ENCODE results near the gene BOD1L2.

BOD1L2 gene

DNA sequence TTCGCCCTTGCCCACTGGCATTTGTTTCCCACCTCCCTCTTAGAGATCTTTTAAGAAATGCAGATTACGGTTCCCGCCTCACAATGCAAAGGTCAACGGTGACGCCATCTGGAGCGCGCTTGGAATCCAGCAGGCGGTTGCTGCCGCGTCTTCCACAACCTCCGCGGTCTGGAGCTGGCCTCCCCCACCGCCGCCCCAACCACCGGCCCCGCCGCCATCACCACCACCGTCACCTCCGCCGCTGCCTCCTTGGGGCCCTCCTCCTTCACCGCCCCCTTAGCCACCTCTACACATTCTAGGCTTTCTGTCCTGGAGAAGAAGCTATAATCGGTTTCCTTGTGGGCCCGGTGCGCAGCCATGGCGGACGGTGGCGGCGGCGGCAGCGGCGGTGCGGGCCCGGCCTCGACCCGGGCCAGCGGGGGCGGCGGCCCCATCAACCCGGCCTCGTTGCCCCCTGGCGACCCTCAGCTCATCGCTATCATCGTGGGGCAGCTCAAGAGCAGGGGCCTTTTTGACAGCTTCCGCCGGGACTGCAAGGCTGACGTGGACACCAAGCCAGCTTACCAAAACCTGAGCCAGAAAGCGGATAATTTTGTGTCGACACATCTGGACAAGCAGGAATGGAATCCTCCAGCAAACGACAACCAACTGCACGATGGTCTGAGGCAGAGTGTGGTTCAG lies at the start of gene BOD1L2:
Gene BOD1L2 (plus strand): TSS at position 132 of the 681 bp plus-strand sequence. CDS start 226 bp downstream, at position 358.
- no peak for DNase-seq (ENCODE audit: low read depth in 2 of 2)

DNA sequence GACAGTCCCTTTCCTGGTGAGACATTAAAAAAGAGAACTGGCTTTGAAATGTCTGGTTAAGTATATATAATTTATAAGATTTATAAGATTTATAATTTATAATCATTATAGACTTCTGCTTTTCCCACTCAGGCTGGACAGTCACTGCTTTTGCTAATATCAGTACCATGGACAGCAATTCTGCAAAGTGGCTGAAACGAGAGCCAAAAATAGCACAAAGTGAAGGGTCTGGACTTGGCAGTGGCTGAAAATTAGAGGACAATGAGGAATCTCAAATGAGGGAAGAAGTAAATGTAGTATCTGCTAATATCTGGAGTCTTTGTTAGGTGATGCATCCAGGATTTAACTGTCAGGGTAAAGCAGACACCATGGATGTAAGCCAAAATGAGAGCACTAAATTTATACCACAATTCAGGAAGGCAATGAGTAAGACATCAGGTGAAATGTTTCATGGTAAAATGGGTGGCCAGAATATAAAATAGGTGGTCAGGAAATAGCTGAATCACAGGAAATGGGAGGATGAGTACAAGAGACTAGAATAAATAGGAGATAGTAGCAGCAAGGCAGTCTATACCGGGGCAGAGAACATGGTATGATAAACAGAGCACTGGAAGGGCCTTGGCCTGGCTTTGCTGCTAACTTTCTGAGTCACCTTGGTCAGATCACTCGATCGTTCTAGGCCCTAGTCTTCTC lies 39.6 kb upstream of the BOD1L2 start:
- peak in 1 of 2 experiments; percentile 2 for DNase-seq (ENCODE audit: low read depth in 2 of 2)

DNA sequence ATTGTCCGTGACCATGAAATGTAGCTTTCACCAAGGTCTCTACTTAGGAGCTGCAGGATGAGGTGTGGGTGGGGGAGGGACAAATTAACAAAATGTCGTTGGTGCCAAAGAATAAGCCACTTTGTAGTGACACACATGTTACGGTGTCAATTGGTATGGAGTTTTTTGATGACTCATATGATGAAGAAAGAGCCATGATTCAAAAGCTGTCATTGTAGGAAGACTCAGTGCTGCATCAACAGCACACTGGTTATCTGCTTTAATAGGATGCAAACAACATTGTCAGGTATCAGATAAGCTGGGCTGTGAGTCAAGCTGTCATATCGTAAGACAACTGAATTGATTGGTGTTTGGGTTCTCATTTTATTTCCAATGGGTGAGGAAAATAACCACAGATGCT lies 36.6 kb upstream of the BOD1L2 start:
- DNase-seq (ENCODE audit: low read depth in 2 of 2) = no peak

DNA sequence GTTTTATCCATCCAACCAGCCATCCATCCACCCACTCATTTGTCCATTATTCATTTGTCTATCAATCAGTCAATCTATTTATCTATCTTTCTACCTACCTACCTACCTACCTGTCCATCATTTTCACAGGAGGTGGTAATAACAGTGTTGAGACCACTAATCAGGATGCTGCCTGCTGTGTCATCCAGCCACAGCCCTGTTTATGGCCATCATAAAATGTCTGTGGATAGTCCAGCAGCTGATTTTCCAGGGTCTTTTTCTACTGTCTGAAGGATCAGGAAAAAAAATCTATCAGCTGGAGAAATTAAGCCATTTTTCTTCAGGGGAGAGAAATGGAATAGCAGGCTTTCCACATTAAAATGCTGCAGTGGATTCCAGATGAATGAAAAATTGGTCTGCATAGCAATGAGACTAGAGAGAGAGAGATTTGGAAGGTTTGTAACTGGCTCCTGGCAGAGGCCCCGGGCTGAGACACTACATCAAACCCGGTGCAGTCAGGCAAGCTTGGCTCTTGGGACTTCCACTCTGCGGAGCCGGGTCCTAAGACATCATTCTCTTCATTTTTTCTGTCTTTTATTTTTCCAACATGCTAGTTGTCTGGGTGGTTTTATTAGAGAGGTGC lies 33.0 kb upstream of the BOD1L2 start:
- DNase-seq (ENCODE audit: low read depth in 2 of 2) = no peak

DNA sequence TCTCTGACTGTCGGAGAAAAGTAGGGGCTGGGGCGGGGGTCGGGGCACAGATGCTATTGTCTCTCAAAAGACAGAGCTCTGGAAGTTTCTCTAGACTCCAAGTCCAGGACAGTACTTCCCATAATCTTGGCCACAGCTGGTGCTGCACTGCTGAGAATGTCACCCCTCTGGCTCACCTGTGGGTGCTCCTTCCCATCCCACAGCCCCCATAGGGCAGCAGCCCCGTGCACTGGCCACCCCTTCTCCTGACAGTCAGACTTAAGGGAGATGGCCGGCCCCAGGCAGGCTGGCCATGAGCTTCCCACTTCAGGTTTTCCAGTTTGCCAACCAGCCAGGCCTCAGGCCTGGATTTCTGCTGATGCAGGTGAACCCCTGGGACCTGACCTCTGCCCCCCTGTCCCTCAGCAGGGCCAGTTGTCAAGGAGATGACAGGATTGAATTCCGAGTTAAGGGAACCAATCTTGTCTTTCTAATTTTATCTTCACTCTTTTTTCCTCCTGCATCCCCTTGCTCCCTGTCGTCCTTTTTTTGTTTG lies 30.2 kb upstream of the BOD1L2 start:
- DNase-seq (ENCODE audit: low read depth in 2 of 2) = no peak

DNA sequence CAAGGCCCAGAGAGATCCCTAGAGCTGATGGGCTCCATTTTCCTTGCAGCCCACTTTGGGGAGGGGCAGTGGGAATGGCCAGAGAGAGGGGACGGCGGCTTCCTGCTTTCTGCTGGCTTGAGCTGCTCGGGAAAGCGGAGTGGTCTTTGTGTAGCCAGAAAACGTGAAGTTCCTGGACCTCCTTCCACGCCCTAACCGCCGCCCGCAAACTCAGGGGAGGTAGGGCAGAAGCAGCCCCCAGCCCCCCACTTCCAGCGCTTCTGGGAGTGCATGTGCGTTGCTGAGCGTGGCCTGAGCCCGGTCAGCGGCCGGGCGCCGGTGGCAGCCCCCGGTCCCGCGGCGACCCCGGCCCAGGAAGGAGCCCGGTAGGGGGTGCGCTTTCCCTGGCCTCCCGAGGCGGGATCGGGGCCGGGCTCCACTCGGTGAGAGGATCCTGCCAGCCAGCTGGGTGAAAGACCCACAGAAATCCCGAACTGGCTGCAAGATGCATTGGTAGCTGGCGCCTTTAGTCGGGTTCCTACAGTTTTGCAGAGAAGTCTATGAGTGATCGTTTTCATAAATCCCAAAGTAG lies 25.3 kb upstream of the BOD1L2 start:
- DNase-seq (ENCODE audit: low read depth in 2 of 2) = no peak

DNA sequence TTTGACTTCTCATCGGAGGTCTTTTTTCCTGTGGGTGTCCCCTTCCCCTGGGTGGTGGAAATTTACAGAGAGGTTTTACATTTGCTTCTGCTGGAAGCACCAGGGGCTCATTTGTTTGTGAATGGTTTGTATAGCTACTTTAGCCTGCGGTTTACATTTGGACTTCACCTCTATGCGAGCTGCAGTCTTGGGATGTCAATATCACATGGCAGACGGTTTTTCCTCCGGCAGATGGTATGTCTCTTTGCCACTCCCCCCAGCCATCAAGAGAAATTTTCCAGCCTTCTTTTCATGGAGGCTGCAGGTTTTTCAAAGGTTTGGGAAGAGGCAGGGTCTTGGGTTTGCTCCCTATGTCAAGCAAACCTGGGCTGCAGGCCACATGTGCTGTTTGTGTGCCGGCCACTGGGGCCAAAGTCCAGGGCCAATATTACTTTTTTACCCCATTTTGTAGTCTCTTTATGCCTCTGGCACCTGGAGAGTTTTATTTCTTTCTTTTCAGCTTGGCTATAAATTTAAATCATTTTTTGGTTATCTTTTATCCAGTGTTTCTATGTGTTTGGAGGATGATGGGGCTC lies 23.9 kb upstream of the BOD1L2 start:
- no peak for DNase-seq (ENCODE audit: low read depth in 2 of 2)

DNA sequence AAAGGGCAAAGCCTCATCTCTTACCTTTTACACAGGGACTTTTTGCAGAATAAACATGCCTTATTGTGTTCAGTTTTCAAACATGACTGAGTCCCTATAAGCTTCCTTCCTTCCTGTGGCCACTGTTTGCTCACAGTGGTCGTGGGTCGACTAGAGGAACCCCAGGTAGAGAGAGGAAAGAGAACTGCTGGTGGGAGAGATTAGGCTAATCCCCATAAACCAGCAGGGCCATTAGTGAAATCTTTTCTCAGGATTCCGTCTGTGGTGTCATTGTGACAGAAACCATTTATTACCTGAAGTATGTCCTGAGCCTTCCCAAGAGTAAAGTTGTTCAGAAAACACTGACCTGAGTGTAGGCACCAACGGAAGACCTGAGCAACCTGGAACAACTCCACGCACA lies 21.3 kb upstream of the BOD1L2 start:
- no peak for DNase-seq (ENCODE audit: low read depth in 2 of 2)

DNA sequence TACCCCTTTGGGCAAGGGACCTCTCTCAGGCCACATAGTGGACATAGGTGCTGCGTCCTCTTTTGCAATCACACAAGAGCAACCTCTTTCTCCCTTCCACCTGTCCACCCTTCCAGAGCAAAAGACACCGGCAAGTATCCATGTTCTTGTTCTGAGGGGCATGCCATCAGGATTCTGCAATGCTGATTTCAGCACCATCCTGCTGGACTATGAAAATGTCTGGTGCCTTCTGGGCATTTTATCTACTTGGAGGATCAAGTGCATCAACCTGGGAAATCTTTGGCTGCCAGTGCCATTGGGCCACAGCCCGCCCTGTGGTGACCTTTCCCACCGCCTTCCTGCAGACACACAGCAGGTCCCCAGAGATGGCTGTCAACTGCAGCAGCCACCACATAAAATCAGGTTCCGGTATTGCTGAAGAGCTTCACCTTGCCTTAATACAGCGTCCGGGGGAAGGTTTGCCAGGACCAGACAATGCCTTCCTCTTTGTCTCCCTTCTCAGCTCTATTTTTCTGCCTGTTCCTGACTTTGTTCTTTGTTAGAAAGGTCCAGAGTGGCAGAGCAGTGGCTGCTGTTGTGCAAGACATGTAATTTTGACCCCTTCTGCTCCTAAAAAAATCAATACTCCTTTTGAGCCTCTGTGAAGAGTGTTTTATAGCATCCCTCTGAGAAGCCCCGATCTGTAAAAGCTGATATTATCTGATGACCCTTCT lies 18.5 kb upstream of the BOD1L2 start:
- DNase-seq (ENCODE audit: low read depth in 2 of 2) = no peak

DNA sequence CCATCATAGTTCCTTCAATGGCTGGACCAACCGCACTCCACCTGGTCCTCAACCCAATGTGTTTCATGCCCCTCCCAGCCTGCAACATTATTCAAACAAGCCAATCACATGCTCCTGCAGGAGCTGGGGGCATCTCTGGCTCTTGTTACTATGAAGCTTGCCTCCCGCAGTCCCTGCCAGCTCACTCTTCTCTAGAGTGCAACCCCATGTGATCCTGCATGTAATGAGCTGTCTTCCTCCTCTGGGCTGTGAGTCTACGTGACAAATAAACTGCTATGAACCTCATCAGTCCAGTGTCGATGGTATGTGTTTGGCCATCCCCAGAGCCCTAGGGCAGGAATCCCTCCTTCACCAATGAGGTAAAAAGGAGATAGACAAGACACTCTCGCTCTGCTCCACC lies 15.8 kb upstream of the BOD1L2 start:
- no peak for DNase-seq (ENCODE audit: low read depth in 2 of 2)

DNA sequence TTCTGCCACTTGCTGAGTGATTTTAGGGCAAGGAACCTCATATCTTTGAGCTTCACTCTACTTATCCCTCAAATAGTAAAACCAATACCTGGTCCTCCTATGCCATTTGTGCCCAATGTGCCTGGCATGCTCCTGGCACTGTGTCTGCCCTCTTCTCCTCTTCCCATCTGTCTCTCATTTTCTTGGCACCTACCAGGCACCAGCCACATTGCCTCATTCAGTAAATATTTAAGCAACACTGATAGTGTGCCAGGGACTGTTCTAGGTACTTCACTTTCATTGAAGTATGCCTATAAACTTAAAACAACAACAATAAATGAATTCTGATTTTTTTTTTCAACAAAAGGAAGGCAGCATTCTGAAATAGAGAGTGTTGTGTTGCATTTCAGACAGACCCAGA lies 15.1 kb upstream of the BOD1L2 start:
- no peak for DNase-seq (ENCODE audit: low read depth in 2 of 2)

DNA sequence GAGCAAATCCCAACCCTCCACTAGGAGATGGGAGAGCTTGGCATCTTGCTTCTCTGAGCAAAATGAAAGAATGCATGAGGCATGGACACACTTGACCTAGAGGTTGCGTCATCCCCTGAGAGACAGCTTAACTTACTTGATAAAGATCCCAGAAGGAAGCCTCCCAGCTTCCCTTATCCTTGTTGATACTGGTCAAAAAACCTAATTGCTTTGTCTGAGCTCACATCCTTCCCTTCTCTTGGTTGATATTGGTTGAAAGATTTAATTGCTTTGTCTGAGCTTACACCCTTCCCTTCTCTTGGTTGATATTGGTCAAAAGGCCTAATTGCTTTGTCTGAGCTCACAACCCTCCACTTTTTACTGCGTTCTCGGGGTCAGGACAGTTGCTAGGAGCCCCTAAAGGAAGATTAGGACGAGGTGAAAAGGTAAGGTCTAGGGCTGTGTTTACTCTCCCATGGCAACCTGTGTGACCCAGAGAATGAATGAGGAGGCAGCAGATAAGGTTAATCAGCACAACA lies 12.2 kb upstream of the BOD1L2 start:
- DNase-seq (ENCODE audit: low read depth in 2 of 2) = no peak

DNA sequence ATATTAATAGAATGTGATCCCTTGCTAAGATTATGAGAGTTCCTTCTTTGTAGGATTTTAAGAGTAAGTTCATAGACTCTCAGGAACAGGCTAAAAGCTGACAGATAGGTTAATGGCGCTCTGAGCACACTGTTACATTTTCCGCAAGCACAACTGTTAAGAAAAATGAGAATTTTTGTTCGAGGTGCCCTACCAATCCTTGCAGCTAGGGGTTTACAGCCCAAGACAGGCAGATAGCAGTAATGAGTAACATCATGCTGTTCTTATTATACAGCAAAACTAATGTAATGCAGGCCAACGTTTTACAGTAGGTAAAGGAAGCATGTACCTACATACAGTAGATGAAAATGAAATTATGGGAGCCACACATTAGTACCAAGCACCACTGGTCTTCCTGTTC lies 11.2 kb upstream of the BOD1L2 start:
- DNase-seq (ENCODE audit: low read depth in 2 of 2) = no peak

DNA sequence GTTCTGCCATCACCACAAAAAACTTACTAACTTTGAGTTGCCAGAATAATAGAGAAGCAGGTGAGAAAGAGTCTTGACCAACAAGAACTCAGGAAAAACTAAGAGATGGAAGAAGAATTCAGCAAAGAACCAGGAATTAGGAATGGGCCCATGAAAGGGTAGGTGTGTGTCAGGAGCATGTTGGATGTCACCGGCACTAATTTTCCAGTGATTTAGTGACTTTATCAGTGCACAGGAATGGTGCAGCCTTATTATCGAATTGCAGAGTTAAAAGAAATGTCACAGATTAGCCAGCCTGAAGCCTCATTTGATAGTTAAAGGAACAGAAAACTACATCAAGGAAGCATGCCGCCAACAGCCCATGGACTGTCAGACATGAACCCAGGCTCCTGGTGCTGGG lies 9.0 kb upstream of the BOD1L2 start:
- DNase-seq (ENCODE audit: low read depth in 2 of 2) = no peak

DNA sequence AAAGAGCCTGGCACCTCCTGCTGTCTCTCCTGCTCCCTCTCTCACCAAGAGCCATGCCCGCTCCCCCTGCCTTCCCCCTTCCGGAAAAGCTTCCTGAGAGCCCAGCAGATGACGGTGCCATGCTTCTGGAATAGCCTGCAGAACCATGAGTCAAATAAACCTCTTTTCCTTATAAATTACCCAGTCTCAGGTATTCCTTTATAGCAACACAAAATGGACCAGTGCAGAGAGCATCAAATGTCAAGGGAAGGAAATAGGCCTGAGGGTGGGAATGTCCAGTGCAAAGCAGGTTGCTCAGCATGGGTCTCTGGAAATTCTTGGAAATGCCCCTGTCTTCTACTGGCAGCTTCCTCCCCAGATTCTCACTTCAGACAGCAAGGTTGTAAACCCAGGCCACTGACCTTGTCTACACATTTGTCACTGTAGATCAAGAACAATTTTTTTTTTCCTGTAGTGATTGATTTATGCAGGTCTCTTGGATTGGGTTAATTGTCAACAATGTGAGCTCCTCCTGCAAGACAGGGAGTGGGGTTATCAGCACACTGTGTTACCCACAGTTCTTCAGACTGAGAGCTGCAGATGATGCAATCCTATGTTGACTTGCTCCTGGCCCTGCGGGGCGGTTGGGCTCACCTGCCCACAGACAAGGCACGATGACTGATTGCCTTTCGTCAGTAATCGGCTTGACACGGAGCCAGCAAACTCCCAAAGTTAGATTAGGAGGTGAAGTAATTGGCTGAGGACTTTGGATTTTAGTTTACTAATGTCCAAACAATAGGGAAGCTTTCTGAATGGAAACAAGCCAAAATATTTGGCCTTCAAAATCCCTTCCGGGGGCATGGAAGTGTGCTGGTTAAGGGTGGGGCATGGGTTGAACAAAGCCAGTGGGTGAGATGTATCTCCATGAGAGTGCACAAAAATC lies 5.4 kb upstream of the BOD1L2 start:
- DNase-seq (ENCODE audit: low read depth in 2 of 2) = no peak

DNA sequence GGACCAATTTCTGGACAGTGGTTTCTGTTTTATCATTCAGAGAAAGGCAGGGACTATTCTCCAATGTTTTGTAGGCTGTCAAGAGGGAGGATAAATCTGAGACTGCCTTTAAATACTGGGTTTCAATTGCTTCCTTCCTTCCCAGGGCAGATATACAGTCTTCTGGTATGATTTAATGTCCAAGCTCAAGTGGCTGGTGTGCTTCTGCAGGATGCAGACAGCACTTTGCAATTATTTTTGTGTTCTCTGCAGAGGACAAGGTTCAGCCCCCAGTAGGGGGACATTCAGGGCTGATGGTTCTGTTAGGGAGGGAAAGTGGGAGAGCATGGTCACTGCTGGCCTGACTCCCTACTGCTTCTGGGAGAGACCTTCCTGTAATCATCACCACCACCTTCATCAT lies 4.6 kb upstream of the BOD1L2 start:
- DNase-seq (ENCODE audit: low read depth in 2 of 2) = no peak

DNA sequence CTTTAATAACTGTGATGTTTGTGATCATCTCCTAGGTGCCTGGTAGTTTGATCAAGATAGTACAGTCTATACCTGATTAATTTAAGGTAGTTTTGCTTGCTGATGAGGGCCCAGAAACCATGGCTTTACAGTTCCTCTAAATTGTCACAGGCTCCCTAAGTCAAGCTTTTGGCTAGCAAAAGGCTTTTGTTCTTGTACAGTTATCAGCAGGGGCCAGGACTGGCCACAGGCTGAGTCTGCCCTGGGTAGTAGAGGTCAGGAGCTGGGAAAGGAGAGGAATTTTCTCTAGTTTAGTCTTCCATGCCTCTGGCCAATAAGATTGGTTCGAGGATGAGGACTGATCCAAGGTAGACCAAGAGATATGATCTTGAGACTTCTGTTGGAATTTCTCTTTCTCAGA lies 3.6 kb upstream of the BOD1L2 start:
- DNase-seq (ENCODE audit: low read depth in 2 of 2) = no peak

DNA sequence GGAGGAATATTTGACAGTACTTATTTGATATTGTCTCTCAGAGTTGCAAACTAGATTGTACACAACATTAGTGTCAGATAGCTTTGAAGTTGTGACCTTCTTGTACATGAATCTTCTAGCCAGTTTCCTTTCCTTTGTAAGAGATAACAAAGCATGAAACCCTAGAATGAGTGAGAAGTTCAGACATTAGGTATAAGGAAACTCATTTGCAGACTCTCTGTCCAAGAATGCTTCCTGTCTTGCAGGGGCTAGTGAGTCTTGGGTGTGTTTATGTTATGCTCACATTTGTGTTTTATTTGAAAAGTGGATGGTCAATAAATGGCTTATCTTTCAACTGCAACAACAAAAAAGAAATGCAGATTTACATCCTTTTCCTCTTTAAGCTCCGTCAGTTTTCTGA lies 1.4 kb downstream of the BOD1L2 start:
- DNase-seq (ENCODE audit: low read depth in 2 of 2) = no peak

DNA sequence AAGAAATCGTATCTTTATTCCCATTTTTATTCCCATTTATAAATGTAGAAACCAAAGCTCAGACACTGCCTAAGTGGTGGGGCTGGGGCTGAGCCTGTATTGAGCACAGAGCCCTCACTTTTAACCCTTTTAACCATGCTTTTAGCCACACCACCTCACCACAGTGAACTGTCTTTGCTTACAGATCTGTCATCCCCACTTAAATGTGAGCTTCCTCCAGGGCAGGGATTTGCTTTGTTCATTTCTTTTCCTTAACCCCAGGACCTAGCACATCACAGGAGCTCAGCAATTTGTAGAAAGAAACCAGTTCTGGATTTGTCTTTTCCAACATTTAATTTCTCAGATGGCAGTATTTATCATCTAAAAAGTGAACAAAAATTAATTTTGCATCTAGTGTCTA lies 2.2 kb downstream of the BOD1L2 start:
- no peak for DNase-seq (ENCODE audit: low read depth in 2 of 2)

DNA sequence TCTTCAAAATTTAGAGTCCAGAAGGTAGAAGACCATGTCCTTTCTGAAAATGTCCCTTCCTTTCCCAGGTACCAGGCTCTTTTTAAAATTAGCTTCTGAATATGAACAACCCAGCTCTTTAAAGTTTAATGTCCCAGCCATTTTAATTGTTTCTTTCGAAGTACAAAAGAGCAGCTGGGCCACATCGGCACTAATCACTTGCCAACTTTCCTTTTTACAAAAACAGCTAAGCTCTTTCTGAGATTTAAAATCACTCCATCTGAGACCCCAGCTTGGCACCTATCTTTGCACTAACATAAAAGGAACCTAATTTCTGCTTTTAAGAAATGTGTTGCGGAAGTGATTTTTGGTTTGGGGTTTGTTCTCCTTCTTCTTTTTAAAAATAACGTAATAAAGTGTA lies 2.6 kb downstream of the BOD1L2 start:
- no peak for DNase-seq (ENCODE audit: low read depth in 2 of 2)
